ENCODE measurements around the gene ROCK2. TPM values are rescaled to one million over a fixed set of nuclear protein-coding genes. Genes with fewer than 3 reads are reported as not detected.

The ROCK2 gene
- total and polyA plus RNA-seq, 2 donors (not counting 1 experiment from before 2014, with no cell fraction given) = 2.3 to 30.2 TPM

GRCh38 chr2:11332596-11332995, 11.8 kb downstream of the ROCK2 start:
- no peak overlapping the region for H3K4me3 Mint-ChIP-seq
- ChIA-PET POLR2A (no interaction called here), CTCF (no interaction called here)
- H3K27ac ChIP-seq (ENCODE audit: low read length in 2 of 2) = no peak overlapping the region
- no peaks in the 10 kb centered on the region for H3K36me3 ChIP-seq (replicated peaks in 1 of 2; ENCODE audit: control extremely low read depth in 1 of 2, control insufficient read depth in 1 of 2, extremely low read depth in 1 of 2, insufficient read depth in 2 of 2, low read length in 1 of 2)
- intact Hi-C loops (cut with micrococcal nuclease) = no loop called here
- peaks cover 39% of the 10 kb centered on the region for H4K20me1 ChIP-seq (ENCODE audit: control insufficient read depth, insufficient read depth, low read length, poor library complexity, severe bottlenecking)
- peaks cover 16% of the 10 kb centered on the region for H3K4me1 Mint-ChIP-seq
- peaks cover 89% of the 10 kb centered on the region for H3K79me2 ChIP-seq (ENCODE audit: control insufficient read depth, insufficient read depth, low read length)
- no peak for DNase-seq
- no peak overlapping the region for H2AFZ ChIP-seq (ENCODE audit: insufficient read depth, low read depth, low read length, poor library complexity, severe bottlenecking)
- WGBS (ENCODE audit: insufficient coverage) = no CpG with 5 or more reads among the region's 1 CpG
- H3K27me3 ChIP-seq (replicated peaks in 1 of 4; ENCODE audit: control extremely low read depth in 1 of 4, control insufficient read depth in 3 of 4, insufficient read depth in 4 of 4, low read length in 3 of 4) = no peaks in the 10 kb centered on the region
- peaks cover 2% of the 10 kb centered on the region for H3K9me3 Mint-ChIP-seq (ENCODE audit: insufficient read depth)
- no peak overlapping the region for H3K9ac ChIP-seq (ENCODE audit: low read length)
- H3K9me3 ChIP-seq (ENCODE audit: control extremely low read depth in 1 of 3, control insufficient read depth in 2 of 3, insufficient read depth in 1 of 3, low read length in 2 of 3) = peaks cover 0 to 2% (median 2%) of the 10 kb centered on the region in 3 donors
- no peak overlapping the region for H3K27ac Mint-ChIP-seq
- no peaks in the 10 kb centered on the region for H3K27me3 Mint-ChIP-seq
- H3K4me2 ChIP-seq (replicated peaks; ENCODE audit: low read depth, low read length, poor library complexity, severe bottlenecking) = no peak overlapping the region
- TF ChIP-seq, protein P1, sequence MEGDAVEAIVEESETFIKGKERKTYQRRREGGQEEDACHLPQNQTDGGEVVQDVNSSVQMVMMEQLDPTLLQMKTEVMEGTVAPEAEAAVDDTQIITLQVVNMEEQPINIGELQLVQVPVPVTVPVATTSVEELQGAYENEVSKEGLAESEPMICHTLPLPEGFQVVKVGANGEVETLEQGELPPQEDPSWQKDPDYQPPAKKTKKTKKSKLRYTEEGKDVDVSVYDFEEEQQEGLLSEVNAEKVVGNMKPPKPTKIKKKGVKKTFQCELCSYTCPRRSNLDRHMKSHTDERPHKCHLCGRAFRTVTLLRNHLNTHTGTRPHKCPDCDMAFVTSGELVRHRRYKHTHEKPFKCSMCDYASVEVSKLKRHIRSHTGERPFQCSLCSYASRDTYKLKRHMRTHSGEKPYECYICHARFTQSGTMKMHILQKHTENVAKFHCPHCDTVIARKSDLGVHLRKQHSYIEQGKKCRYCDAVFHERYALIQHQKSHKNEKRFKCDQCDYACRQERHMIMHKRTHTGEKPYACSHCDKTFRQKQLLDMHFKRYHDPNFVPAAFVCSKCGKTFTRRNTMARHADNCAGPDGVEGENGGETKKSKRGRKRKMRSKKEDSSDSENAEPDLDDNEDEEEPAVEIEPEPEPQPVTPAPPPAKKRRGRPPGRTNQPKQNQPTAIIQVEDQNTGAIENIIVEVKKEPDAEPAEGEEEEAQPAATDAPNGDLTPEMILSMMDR (IDR thresholded peaks at IDR 0.05) = no peak
- no peak for TF ChIP-seq EZH2 (IDR thresholded peaks at IDR 0.05; ENCODE audit: borderline replicate concordance, insufficient read depth, low read depth, low read length, poor library complexity, severe bottlenecking)
- ATAC-seq (ENCODE audit: low read depth) = no peak
- H3K4me3 ChIP-seq (ENCODE audit: control extremely low read depth in 1 of 5, extremely low read depth in 1 of 5, insufficient read depth in 1 of 5, low read depth in 2 of 5, low read length in 4 of 5) = no peak overlapping the region
- H3K4me1 ChIP-seq (ENCODE audit: control insufficient read depth in 2 of 2, insufficient read depth in 2 of 2, low read length in 2 of 2) = no peaks in the 10 kb centered on the region

DNA sequence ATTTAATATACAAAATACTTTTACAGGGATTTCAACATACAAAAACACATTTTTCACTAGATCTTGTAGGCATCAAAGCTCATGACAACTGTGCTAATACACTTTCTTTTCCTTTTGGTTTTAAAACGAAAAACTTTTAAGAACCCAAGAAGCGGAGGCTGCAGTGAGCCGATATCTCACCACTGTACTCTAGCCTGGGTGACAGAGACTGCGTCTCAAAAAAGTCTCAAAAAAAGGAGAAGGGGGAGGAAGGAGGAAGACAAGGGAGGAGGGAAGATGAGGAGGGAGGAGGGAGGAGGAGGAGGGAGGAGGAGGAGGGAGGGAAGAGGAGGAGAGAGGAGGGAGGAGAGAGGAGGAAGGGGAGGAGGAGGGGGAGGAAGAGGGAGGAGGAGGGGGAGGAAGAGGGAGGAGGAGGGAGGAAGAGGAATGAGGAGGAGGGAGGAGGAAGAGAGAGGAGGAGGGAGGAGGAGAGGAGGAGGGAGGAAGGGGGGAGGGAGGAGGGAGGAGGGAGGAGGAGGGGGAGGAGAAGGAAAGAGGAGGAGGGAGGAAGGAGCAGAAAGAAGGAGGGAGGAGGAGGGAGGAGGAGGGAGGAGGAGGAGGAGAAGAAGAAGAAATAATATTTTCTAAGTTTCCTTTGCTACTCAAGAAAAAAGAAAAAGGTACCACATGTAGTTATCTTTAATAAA, 13.8 kb downstream of the ROCK2 start:
- Histone ChIP-seq H3K27me3 (replicated peaks in 1 of 4; ENCODE audit: control extremely low read depth in 1 of 4, control insufficient read depth in 3 of 4, insufficient read depth in 4 of 4, low read length in 3 of 4) (no peaks in the 10 kb centered on the region), H4K20me1 (ENCODE audit: control insufficient read depth, insufficient read depth, low read length, poor library complexity, severe bottlenecking) (peaks cover 58% of the 10 kb centered on the region), H3K36me3 (replicated peaks in 1 of 2; ENCODE audit: control extremely low read depth in 1 of 2, control insufficient read depth in 1 of 2, extremely low read depth in 1 of 2, insufficient read depth in 2 of 2, low read length in 1 of 2) (no peaks in the 10 kb centered on the region), H3K4me3 (ENCODE audit: control extremely low read depth in 1 of 5, extremely low read depth in 1 of 5, insufficient read depth in 1 of 5, low read depth in 2 of 5, low read length in 4 of 5) (no peak overlapping the region), H3K4me1 (ENCODE audit: control insufficient read depth in 2 of 2, insufficient read depth in 2 of 2, low read length in 2 of 2) (peaks cover 0 to 8% of the 10 kb centered on the region in 2 donors), H3K4me2 (replicated peaks; ENCODE audit: low read depth, low read length, poor library complexity, severe bottlenecking) (no peak overlapping the region), H3K9ac (ENCODE audit: low read length) (no peak overlapping the region), H2AFZ (ENCODE audit: insufficient read depth, low read depth, low read length, poor library complexity, severe bottlenecking) (no peak overlapping the region), H3K9me3 (ENCODE audit: control extremely low read depth in 1 of 3, control insufficient read depth in 2 of 3, insufficient read depth in 1 of 3, low read length in 2 of 3) (peaks cover 0 to 2% (median 0%) of the 10 kb centered on the region in 3 donors), H3K79me2 (ENCODE audit: control insufficient read depth, insufficient read depth, low read length) (peaks cover 89% of the 10 kb centered on the region), H3K27ac (ENCODE audit: low read length in 2 of 2) (no peak overlapping the region)
- no peak overlapping the region for H3K27ac Mint-ChIP-seq
- ChIA-PET CTCF (interaction anchor here (0.8 kb wide), 1 partner anchor 8 kb away, joined by 3 read pairs; no protein-coding TSS in a partner anchor), POLR2A (no interaction called here)
- no peaks in the 10 kb centered on the region for H3K27me3 Mint-ChIP-seq
- no peak for TF ChIP-seq EZH2 (IDR thresholded peaks at IDR 0.05; ENCODE audit: borderline replicate concordance, insufficient read depth, low read depth, low read length, poor library complexity, severe bottlenecking)
- TF ChIP-seq, protein P1 (IDR thresholded peaks at IDR 0.05) = no peak
- peaks cover 11% of the 10 kb centered on the region for H3K4me1 Mint-ChIP-seq
- ATAC-seq (ENCODE audit: low read depth) = no peak
- H3K9me3 Mint-ChIP-seq (ENCODE audit: insufficient read depth) = no peaks in the 10 kb centered on the region
- WGBS (ENCODE audit: insufficient coverage) = no CpG with 5 or more reads among the region's 4 CpGs
- no peak overlapping the region for H3K4me3 Mint-ChIP-seq
- no peak for DNase-seq
- intact Hi-C loops (cut with micrococcal nuclease) = no loop called here
